Breast epithelium (tissue), 3 donors: Measurements from ENCODE around the gene SIGLEC11.

ENCODE experiments used
- POLR2A ChIP-seq: fragments of 450-650 bp; IDR thresholded peaks from one replicate; pipeline ENCODE4 v1.6.1; 2016; ENCODE audit warnings: antibody characterized with exemption, mild to moderate bottlenecking, moderate library complexity
- POLR2AphosphoS5 ChIP-seq, 3 donors: sonication (generic); formaldehyde crosslinking; IDR thresholded peaks; one replicate each; pipeline ENCODE4 v1.6.1; 2017; ENCODE audit warnings: antibody characterized with exemption in 3 of 3
- TF ChIP-seq, protein P1 (sequence below), 3 donors: fragments of 450-650 bp; IDR thresholded peaks; one replicate each; pipeline ENCODE4 v1.5.1; 2016 to 2017; ENCODE audit warnings: antibody characterized with exemption in 3 of 3, mild to moderate bottlenecking in 3 of 3, moderate library complexity in 3 of 3

DNA sequence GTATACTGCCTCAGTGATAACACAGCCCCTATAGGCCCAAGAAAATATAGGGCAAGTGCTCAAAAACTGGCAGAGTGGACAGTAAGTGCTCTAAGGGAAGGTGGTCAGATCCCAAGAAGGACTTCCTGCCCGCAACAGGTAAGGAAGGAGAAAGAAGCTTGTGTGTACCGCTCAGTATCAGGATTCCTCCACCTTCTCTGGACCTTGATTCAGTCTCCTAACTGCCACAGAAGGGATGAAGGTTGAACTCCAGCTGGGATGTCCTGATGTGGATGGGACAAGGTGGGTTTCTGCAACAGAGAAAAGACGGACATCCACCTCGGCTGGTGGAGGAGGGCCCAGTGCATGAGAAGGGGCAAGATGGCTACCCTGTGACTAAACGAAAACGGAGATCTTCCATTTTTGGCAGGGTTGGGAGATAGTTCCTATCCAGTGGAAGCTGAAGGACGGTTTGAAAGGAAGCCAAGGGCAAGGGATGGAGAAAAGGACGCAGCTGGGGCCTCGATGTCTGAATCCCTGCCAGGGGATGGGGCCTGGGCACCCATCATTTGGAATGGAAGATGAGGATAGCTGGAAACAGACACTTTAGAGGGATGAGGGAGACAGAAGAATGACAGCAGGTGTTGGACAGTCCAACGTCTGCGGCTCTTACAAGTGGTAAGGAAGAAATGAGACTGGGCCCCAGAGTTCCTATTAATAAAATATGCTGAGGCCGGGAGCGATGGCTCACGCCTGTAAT is 33.3 kb downstream of the SIGLEC11 start:
- TF ChIP-seq, protein P1, sequence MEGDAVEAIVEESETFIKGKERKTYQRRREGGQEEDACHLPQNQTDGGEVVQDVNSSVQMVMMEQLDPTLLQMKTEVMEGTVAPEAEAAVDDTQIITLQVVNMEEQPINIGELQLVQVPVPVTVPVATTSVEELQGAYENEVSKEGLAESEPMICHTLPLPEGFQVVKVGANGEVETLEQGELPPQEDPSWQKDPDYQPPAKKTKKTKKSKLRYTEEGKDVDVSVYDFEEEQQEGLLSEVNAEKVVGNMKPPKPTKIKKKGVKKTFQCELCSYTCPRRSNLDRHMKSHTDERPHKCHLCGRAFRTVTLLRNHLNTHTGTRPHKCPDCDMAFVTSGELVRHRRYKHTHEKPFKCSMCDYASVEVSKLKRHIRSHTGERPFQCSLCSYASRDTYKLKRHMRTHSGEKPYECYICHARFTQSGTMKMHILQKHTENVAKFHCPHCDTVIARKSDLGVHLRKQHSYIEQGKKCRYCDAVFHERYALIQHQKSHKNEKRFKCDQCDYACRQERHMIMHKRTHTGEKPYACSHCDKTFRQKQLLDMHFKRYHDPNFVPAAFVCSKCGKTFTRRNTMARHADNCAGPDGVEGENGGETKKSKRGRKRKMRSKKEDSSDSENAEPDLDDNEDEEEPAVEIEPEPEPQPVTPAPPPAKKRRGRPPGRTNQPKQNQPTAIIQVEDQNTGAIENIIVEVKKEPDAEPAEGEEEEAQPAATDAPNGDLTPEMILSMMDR (IDR thresholded peaks at IDR 0.05) = no peak
- no peak for TF ChIP-seq POLR2A
- no peak for TF ChIP-seq POLR2AphosphoS5 (IDR thresholded peaks at IDR 0.05)
